NCI-H1105 (cell line): ENCODE data around the gene PPP1R13B.

Source experiments
- DNase-seq: peaks from one replicate; lab custom pipeline; 2025; lab: John Stamatoyannopoulos, UW

PPP1R13B gene

GRCh38 chr14:103881268-103882201 lies 34.2 kb upstream of the PPP1R13B start:
- no peak for DNase-seq

- DNase-seq: peak; percentile 16
Observed at GRCh38 chr14:103880348-103881267, 33.2 kb upstream of the PPP1R13B start.

GRCh38 chr14:103879570-103880347 lies 32.4 kb upstream of the PPP1R13B start:
- DNase-seq: no peak

DNA sequence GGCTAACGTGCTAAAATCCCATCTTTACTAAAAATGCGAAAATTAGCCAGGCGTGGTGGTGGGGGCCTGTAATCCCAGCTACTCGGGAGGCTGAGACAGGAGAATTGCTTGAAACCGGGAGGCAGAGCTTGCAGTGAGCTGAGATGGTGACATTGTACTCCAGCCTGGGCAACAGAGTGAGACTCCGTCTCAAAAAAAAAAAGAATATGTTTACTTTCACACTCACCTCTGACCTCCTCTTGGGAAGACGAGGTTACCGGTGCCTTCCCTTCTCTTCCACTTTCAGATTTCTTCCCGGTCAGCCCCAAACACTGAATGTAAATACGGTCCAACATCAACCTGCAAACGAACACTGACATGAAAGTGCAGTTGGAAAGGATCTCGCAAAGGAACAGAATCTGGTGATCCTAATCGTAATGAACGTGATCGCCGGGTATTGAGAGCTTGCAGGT lies 31.8 kb upstream of the PPP1R13B start:
- DNase-seq: no peak

- no peak for DNase-seq
Observed at GRCh38 chr14:103878180-103878579, 30.8 kb upstream of the PPP1R13B start.

DNA sequence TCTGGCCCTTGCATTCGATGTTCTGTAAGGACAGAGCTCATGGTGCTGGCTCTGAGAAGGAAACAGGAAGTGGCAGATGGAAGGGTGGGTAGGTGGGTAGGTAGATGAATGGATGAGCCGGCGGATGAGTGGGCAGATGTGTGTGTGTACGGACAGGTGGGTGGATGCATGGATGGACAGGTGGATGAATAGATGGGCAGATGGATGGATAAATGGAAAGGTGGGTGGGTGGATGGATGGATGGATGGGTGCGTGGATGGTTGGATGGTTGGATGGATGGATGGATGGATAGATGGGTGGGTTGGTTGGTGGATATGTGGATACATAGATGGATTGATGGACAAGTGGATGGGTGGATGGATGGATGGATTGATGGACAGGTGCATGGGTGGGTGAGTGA lies 27.6 kb upstream of the PPP1R13B start:
- no peak for DNase-seq

DNA sequence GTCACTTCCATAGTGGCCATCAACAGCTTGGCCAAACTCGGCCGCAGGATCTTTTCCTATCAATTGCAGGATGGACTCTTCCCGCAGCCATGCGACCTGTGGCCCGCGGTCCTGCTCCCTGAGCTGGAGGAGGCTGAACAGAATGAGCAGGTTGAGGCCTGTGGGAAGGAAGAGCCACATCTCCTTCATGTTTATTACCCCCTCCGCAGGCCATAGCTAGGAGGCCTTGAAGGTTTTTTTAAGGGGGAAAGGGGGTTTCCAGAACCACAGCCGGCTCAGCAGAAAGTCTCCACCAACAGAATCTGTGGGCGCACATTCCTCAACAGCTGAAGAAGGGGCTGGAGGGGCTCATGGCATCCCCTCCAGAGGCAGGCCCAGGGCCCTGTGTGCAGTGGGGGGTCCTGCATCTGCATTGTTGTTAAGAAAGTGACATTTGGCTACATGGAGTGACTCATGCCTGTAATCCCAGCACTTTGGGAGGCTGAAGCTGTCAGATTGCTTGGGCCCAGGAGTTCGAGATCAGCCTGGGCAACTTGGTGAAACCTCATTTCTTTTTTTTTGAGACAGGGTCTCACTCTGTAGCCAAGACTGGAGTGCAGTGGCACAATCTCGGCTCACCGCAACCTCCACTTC lies 25.2 kb upstream of the PPP1R13B start:
- DNase-seq: no peak

DNA sequence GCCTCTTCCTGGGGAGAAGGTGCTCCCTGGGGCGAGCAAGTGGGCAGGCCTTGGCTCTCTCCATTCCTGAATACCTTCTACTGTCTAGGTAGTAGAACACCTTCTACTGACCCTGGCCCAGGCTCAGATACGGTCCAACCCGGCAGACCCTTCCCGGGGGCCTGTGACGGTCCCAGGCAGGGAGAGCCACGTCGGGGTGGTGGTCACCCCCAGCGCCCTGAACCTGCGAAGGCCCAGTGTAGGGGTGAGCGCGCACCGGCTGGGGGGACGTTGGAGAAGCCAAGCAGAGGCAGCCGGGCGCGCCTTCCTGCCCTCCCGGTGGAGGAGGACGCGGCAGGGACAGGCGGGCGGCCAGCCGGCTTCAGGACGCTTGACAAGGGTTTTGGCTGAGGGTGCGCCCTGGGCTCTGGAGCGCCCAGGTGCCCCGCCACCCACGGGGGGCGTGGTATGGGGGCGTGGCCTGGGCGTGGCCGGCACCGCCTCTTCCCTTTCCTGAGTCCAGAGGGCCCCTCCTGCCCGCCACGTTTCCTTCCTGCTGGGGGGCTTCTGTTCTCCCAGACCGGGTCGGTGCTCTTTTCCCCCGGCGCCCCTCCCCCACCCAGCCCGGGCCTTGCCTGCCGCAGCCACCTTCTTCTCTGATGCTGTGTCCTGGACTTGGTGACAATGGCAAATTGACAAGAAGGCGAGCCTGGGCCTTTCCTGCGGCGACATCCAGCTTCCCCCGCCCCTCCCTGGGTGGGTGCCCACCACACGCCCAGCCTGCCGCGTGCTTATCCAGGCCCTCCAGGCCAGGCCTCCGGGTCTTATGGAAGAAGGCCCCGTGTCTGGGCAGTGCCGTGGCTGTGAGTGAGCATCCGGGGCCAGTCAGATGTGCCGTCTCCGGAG lies 24.5 kb upstream of the PPP1R13B start:
- no peak for DNase-seq

DNA sequence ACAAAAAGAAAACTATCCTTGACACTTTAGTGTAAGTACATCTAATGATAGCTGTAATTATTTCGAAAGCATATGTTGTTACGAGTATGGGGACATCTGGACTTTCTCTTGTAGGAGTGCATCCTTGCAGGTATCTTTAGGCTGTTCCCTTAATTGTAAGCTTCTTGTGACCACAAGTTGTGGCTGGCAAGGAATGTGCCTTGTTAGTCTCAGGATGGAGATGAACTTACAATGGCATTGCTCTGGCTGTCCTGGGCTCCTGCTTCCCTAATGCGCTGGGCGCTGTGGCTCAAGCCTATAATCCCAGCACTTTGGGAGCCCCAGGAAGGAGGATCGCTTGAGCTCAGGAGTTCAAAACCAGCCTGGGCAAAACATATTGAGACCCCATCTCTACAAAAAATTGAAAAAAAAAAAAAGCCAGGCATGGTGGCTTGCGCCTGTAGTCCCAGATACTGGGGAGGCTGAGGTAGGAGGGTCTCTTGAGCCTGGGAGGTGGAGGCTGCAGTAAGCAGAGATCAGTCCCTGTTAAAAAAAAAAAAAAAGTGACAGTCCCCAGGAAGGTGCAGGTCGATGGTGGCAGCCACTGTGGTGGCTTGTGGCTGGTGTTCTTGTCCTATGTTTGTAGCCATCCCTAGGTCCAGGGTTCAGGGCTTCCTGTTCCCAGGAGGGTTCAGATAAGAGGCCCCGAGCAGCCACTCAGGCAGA lies 23.7 kb upstream of the PPP1R13B start:
- no peak for DNase-seq

- no peak for DNase-seq
Observed at GRCh38 chr14:103870144-103870876, 22.9 kb upstream of the PPP1R13B start.

DNA sequence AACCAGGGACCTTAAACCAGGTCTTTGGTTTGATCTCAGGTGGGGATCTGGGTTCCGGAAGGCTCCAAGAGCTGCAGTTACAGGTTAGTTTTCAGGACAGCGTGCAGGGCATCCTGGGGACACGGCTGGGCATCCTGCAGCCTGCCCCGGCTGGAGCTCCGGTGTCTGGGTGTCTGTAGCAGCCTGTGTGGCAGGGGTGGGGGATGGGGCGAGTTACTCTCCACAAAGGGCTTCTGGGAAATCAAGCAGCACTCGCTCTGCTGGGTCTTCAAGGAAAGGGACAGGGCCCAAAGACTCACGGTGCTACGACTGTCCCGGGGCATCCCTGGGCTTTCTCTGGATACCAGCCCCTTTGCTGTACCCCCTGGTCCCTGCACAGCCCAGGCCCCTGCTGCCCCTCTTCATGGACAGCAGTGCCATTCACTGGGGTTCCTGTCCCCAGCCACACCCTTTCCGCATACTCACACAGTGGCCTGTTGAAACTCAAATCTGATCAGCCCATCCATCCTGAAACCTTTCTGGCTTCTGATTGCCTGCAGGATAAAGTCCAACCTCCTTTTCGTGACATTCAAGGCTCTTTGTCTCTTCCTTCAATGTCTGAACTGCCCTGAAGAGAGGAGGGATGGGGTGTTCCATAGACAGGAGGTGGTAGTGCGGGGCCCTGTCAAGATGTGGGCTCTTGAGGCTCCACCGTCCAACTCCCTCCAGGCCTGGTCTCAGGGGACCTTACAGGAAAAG lies 22.2 kb upstream of the PPP1R13B start:
- DNase-seq: no peak

DNA sequence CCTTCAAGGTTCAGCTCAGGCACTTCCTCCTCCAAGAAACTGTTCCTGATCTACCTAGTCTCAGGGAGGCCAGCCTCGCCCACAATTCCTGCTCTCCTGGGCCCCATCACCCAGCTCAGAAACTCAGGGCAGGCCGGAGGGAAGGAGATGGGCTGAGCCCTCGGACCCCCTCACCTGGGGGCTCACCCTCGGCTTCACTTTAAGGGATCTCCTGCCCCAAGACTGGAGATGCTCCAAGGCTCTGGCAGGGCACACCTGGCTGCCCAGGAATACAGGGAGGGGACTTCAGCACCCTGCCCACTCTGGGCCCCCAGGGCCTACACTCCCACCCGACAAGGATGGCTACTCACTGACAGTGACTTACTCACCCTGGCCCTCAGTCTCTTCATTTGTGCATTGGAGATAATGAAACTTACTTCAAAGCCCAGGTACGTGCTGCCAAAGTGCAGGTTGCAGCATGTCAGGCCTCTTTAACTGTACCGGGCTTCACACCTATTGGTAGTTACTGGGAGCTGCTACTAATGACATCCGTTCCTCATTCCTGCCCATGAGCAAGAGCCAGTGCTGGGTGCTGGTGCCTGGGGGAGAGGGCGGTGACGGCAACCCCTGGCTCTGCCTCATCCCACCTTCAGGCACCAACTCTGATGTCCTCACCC lies 21.0 kb upstream of the PPP1R13B start:
- DNase-seq: peak; percentile 45

DNA sequence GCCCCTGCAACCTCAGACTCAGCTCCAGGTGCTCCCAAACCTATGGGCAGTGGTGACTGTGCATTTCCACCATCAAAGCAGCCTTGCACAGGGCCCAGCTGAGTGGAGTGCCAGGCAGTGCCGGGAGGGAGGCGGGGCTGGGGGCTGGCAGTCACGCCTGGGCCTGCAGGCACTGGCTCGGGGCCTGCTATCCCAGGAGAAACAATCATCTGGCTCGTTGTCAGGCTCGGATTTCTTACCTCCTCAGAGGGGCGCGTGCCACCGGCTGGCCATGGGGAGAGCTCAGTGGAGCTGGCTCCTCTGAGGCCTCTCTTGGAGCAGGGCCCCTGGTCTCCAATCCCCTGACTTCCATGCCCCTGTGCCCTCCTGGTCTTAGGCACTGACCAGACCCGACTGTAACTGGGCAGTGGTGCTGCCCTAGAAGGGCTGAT lies 20.2 kb upstream of the PPP1R13B start:
- DNase-seq: peak; percentile 54

GRCh38 chr14:103867020-103867419 lies 19.6 kb upstream of the PPP1R13B start:
- no peak for DNase-seq

- no peak for DNase-seq
Observed at GRCh38 chr14:103863245-103863644, 15.9 kb upstream of the PPP1R13B start.

DNA sequence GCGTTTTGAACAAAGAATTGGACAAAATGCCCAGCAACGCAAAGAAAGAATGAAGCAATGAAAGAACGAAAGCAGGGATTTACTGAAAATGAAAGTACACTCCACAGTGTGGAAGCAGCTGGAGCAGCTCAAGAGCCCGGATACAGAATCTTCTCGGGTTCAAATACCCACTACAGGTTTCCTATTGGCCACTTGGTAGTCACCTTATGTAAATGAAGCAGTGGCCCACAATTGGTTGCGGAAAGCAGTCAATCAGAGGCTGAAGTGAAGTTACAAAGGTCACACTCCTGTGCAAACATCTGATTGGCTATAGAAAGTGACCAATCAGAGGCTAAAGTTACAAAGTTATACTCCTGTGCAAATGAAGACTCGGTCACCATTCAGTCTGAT lies 15.0 kb upstream of the PPP1R13B start:
- no peak for DNase-seq
